Measurements from ENCODE around the gene CDKN2B-AS1. TPM values are rescaled to one million over a fixed set of nuclear protein-coding genes. Genes with fewer than 3 reads are reported as not detected.

Gene CDKN2B-AS1
- total and polyA plus RNA-seq, 10 donors: 0.90 to 6.6 (median 2.5) TPM

GRCh38 chr9:22078081-22078480 is 83.5 kb downstream of the CDKN2B-AS1 start:
- intact Hi-C loops (cut with DNase I; ENCODE audit: low total_unique reads): no loop called here
- Histone ChIP-seq H3K27me3 (replicated peaks in 1 of 7) (no peaks in the 10 kb centered on the region), H3K4me3 (no peak overlapping the region), H3K27ac (no peak overlapping the region), H3K9me3 (no peaks in the 10 kb centered on the region), H3K36me3 (no peaks in the 10 kb centered on the region), H3K4me1 (no peaks in the 10 kb centered on the region)
- no peak for DNase-seq
- no peak for TF ChIP-seq POLR2AphosphoS5 (IDR thresholded peaks at IDR 0.05)
- no peak for TF ChIP-seq POLR2A (IDR thresholded peaks at IDR 0.05)
- no peak for TF ChIP-seq CTCF (IDR thresholded peaks at IDR 0.05 in 8 of 11, conservative IDR thresholded peaks at IDR 0.05 in 3 of 11)
- WGBS, 5 donors: 77 to 84% (median 81%) methylated on average over 3 of the region's 3 CpGs

GRCh38 chr9:22079873-22080341 is 85.3 kb downstream of the CDKN2B-AS1 start:
- no peak for DNase-seq
- Histone ChIP-seq H3K36me3 (no peaks in the 10 kb centered on the region), H3K9me3 (no peaks in the 10 kb centered on the region), H3K4me3 (no peak overlapping the region), H3K4me1 (no peaks in the 10 kb centered on the region), H3K27ac (no peak overlapping the region), H3K27me3 (replicated peaks in 1 of 7) (no peaks in the 10 kb centered on the region)
- TF ChIP-seq POLR2A (IDR thresholded peaks at IDR 0.05): no peak
- intact Hi-C loops (cut with DNase I; ENCODE audit: low total_unique reads): no loop called here
- 53 to 64% (median 62%) methylated on average over 4 of the region's 4 CpGs for WGBS, 5 donors

GRCh38 chr9:22084336-22085035 is 89.9 kb downstream of the CDKN2B-AS1 start:
- H3K36me3 ChIP-seq: no peaks in the 10 kb centered on the region
- no peak overlapping the region for H3K27ac ChIP-seq
- DNase-seq: no peak
- WGBS, 5 donors: 13 to 37% (median 29%) methylated on average over 2 of the region's 2 CpGs
- no peaks in the 10 kb centered on the region for H3K4me1 ChIP-seq
- intact Hi-C loops (cut with DNase I; ENCODE audit: low total_unique reads): no loop called here
- no peak overlapping the region for H3K4me3 ChIP-seq
- H3K9me3 ChIP-seq: no peaks in the 10 kb centered on the region
- no peaks in the 10 kb centered on the region for H3K27me3 ChIP-seq (replicated peaks in 1 of 7)
- TF ChIP-seq CTCF (IDR thresholded peaks at IDR 0.05 in 8 of 11, conservative IDR thresholded peaks at IDR 0.05 in 3 of 11) (no peak), POLR2AphosphoS5 (IDR thresholded peaks at IDR 0.05) (no peak), POLR2A (IDR thresholded peaks at IDR 0.05) (no peak)

- WGBS, 5 donors: 74 to 86% (median 81%) methylated on average over 5 of the region's 5 CpGs
- H3K27ac ChIP-seq: no peak overlapping the region
- H3K4me1 ChIP-seq: no peaks in the 10 kb centered on the region
- TF ChIP-seq POLR2A (IDR thresholded peaks at IDR 0.05): no peak
- TF ChIP-seq CTCF (IDR thresholded peaks at IDR 0.05 in 8 of 11, conservative IDR thresholded peaks at IDR 0.05 in 3 of 11): no peak
- no peak for TF ChIP-seq POLR2AphosphoS5 (IDR thresholded peaks at IDR 0.05)
- H3K4me3 ChIP-seq: no peak overlapping the region
- no peak for DNase-seq
- H3K27me3 ChIP-seq (replicated peaks in 1 of 7): no peaks in the 10 kb centered on the region
- intact Hi-C loops (cut with DNase I; ENCODE audit: low total_unique reads): no loop called here
- H3K9me3 ChIP-seq: peaks cover 0 to 5% (median 0%) of the 10 kb centered on the region in 8 donors
- H3K36me3 ChIP-seq: no peaks in the 10 kb centered on the region
These were observed 93.6 kb downstream of the CDKN2B-AS1 start for GRCh38 chr9:22088053-22088716.
